ENCODE measurements around the gene GHRL. TPM values are rescaled to one million over a fixed set of nuclear protein-coding genes. Genes with fewer than 3 reads are reported as not detected.

GHRL gene
- total and polyA plus RNA-seq, 4 donors: 0.39 to 1.9 (median 1.6) TPM; not detected in 1

DNA sequence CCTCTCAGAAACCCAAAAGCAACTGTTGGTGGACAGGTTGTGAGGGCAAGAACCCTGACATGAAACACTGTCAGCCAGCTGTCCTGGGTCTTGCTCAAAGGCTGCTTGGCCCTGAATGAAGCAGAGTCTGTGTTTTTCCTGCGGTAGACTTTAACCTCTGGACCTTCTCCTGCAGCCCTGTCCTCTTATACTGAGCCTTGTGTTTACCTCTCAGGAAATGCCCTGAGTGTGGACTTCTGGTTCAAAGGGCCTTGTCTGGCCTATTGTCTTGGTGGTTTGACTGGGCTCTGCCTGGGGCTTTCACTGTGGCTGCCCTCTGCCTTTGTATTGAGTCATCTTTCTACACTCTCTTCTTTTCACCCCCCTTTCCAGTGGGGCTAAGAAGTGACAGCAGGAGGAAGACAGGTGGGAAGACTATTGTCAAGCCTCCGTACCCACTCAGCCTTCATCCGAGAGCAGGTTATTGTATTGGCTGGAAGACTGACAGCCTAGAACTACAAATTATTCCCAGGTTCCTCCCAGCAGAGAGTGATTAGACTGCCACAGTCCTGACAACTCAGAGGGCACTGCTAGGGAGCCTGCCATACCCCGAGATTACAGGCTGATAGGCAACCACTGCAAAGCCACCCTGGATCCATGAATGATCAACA, 24.7 kb upstream of the GHRL start:
- Histone ChIP-seq H3K4me1 (ENCODE audit: control insufficient read depth, insufficient read depth, low read length) (peaks cover 19% of the 10 kb centered on the region), H3K27ac (ENCODE audit: low read depth, low read length) (no peak overlapping the region), H3K4me3 (ENCODE audit: low read depth, low read length) (no peak overlapping the region), H3K9me3 (ENCODE audit: control insufficient read depth, insufficient read depth, low read length) (no peaks in the 10 kb centered on the region), H3K36me3 (ENCODE audit: control insufficient read depth, insufficient read depth, low read length) (peaks cover 53% of the 10 kb centered on the region), H3K27me3 (ENCODE audit: control insufficient read depth, insufficient read depth, low read length) (no peaks in the 10 kb centered on the region)
- 87% methylated on average over 3 of the region's 4 CpGs for WGBS (ENCODE audit: insufficient coverage)
- DNase-seq (ENCODE audit: low read depth in 4 of 6, low spot score in 6 of 6): no peak

DNA sequence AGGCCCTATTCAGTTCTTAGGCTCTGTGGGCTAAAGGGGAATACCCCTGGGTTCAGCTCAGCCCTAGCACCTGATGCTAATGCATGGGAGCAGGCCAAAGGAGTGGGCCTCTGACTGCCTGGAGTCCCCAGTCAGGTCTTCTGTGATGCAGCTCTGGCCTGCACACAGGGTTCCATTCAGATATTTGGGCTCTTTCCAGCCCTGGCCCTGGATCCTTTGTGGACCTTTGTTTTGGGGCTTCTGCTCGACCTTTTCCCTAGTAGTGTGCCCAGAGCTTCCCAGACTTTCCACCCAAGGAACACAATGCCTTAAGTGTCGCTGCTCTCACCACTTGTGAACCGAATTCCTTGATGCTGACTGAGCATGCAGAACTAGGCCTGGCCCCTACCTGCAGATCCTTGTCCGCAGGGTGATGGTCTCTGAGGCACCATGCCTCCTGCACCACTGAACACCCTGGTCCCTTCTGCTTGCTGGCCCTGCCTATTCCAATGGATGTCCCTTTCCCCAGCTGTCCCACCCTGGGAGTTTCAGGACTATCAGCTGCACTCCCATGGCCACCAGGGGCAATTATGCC, 23.1 kb upstream of the GHRL start:
- no peak overlapping the region for H3K27ac ChIP-seq (ENCODE audit: low read depth, low read length)
- WGBS (ENCODE audit: insufficient coverage): 69% methylated on average over 4 of the region's 4 CpGs
- no peaks in the 10 kb centered on the region for H3K27me3 ChIP-seq (ENCODE audit: control insufficient read depth, insufficient read depth, low read length)
- H3K9me3 ChIP-seq (ENCODE audit: control insufficient read depth, insufficient read depth, low read length): no peaks in the 10 kb centered on the region
- H3K4me1 ChIP-seq (ENCODE audit: control insufficient read depth, insufficient read depth, low read length): peaks cover 9% of the 10 kb centered on the region
- DNase-seq (ENCODE audit: low read depth in 4 of 6, low spot score in 6 of 6): no peak
- no peak overlapping the region for H3K4me3 ChIP-seq (ENCODE audit: low read depth, low read length)
- peaks cover 67% of the 10 kb centered on the region for H3K36me3 ChIP-seq (ENCODE audit: control insufficient read depth, insufficient read depth, low read length)

DNA sequence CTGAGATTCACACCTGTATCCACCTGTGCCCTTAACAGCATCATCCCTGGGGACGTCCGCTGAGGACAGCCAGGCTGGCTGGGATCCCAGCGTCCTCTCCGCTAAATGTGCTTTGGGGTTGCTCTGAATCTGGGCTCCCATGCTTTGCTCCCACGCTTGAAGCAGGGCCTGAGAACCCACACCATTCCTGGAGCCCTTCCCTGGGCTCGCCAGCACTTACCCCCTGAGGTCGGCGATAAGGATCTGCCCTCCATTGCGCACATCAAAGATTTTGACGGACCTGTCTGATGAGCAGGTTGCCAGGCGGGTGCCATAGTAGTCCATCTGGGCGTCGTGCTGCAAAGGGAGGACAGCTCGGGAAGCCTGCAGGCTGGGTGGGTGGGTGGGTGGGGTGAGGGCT, 22.4 kb upstream of the GHRL start:
- peaks cover 6% of the 10 kb centered on the region for H3K4me1 ChIP-seq (ENCODE audit: control insufficient read depth, insufficient read depth, low read length)
- no peak for DNase-seq (ENCODE audit: low read depth in 4 of 6, low spot score in 6 of 6)
- H3K36me3 ChIP-seq (ENCODE audit: control insufficient read depth, insufficient read depth, low read length): peaks cover 71% of the 10 kb centered on the region
- H3K9me3 ChIP-seq (ENCODE audit: control insufficient read depth, insufficient read depth, low read length): no peaks in the 10 kb centered on the region
- 98% methylated on average over 10 of the region's 14 CpGs for WGBS (ENCODE audit: insufficient coverage)
- H3K4me3 ChIP-seq (ENCODE audit: low read depth, low read length): no peak overlapping the region
- H3K27me3 ChIP-seq (ENCODE audit: control insufficient read depth, insufficient read depth, low read length): no peaks in the 10 kb centered on the region
- no peak overlapping the region for H3K27ac ChIP-seq (ENCODE audit: low read depth, low read length)

DNA sequence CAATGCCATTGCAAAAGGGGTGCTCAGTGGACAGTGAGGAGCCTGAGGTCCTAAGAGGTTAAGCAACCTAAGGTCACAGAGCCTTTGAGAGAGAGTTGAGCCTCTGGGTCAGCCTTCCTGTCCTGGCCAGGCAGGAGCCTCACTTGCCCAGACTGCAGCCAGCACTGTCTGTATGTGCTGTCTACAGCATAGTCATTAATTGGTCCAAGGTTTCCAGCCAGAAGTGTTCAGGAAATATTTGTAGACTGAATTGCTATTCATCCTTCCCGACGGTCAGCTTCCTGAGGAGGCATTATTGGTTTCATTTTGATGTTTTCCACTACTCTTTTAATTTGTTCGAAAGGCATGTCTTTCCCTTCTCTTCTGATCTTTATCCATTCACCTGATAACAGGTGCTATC, 20.1 kb upstream of the GHRL start:
- Histone ChIP-seq H3K9me3 (ENCODE audit: control insufficient read depth, insufficient read depth, low read length) (no peaks in the 10 kb centered on the region), H3K36me3 (ENCODE audit: control insufficient read depth, insufficient read depth, low read length) (peaks cover 72% of the 10 kb centered on the region), H3K27me3 (ENCODE audit: control insufficient read depth, insufficient read depth, low read length) (no peaks in the 10 kb centered on the region), H3K4me1 (ENCODE audit: control insufficient read depth, insufficient read depth, low read length) (no peaks in the 10 kb centered on the region), H3K4me3 (ENCODE audit: low read depth, low read length) (no peak overlapping the region), H3K27ac (ENCODE audit: low read depth, low read length) (no peak overlapping the region)
- no CpG with 5 or more reads among the region's 3 CpGs for WGBS (ENCODE audit: insufficient coverage)
- DNase-seq (ENCODE audit: low read depth in 4 of 6, low spot score in 6 of 6): no peak

DNA sequence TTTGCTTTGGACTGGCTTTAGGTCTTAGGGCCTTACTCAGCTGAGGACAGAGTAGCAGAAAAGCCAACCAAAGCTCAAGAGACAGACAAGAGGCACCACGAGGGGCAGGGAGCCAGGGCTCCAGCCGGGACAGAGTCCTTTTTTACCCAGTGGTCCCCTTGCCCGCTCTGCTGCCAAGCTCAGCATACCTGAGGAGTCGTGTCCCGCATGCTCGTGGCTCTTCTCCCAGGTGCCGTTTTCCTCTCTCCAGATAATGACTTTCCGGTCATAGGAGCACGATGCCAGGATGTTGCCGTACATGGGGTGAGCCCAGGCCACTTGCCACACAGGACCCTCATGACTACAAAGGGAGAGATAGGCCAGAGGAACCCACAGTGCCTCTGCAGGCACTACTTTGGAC, 19.6 kb upstream of the GHRL start:
- Histone ChIP-seq H3K9me3 (ENCODE audit: control insufficient read depth, insufficient read depth, low read length) (no peaks in the 10 kb centered on the region), H3K27me3 (ENCODE audit: control insufficient read depth, insufficient read depth, low read length) (no peaks in the 10 kb centered on the region), H3K36me3 (ENCODE audit: control insufficient read depth, insufficient read depth, low read length) (peaks cover 71% of the 10 kb centered on the region), H3K4me3 (ENCODE audit: low read depth, low read length) (no peak overlapping the region), H3K27ac (ENCODE audit: low read depth, low read length) (no peak overlapping the region), H3K4me1 (ENCODE audit: control insufficient read depth, insufficient read depth, low read length) (no peaks in the 10 kb centered on the region)
- no peak for DNase-seq (ENCODE audit: low read depth in 4 of 6, low spot score in 6 of 6)
- 97% methylated on average over 10 of the region's 10 CpGs for WGBS (ENCODE audit: insufficient coverage)

DNA sequence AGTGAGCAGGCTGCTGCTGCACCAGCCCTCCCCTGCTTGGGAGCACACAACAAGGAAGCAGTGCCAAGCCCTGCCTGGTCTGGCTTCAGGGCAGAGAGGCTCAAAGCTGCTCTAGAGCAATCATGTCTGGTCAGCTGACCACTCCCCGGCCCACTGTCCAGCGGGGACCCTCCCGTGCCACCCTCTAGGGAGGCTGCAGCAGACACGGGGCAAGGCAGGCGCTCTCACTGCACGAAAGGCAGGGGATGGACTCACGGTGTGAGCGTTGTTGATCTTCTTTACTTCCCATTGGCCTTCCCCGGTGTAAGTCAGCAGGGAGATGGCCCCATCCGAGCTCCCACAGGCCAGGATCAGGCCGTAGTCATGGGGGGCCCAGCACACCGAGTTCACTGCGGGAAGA, 19.0 kb upstream of the GHRL start:
- H3K36me3 ChIP-seq (ENCODE audit: control insufficient read depth, insufficient read depth, low read length): peaks cover 72% of the 10 kb centered on the region
- H3K27ac ChIP-seq (ENCODE audit: low read depth, low read length): no peak overlapping the region
- H3K27me3 ChIP-seq (ENCODE audit: control insufficient read depth, insufficient read depth, low read length): no peaks in the 10 kb centered on the region
- no peak for DNase-seq (ENCODE audit: low read depth in 4 of 6, low spot score in 6 of 6)
- no peaks in the 10 kb centered on the region for H3K4me1 ChIP-seq (ENCODE audit: control insufficient read depth, insufficient read depth, low read length)
- H3K4me3 ChIP-seq (ENCODE audit: low read depth, low read length): no peak overlapping the region
- 89% methylated on average over 13 of the region's 13 CpGs for WGBS (ENCODE audit: insufficient coverage)
- no peaks in the 10 kb centered on the region for H3K9me3 ChIP-seq (ENCODE audit: control insufficient read depth, insufficient read depth, low read length)

DNA sequence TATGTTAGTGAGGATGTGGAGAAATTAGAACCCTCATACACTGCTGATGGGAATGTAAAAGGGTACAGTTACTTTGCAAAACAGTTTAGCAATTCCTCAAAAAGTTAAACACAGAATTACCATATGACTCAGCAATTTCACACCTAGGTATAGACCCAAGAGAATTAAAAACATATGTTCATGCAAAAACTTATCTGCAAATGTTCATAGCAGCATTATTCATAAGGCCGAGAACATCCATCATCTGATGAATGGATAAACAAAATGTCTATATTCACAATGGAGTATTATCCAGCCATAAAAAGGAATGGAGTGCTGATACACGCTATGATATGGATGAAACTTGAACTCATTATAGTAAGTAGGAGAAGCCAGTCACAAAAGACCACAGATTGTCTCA, 17.8 kb upstream of the GHRL start:
- no peaks in the 10 kb centered on the region for H3K4me1 ChIP-seq (ENCODE audit: control insufficient read depth, insufficient read depth, low read length)
- peaks cover 66% of the 10 kb centered on the region for H3K36me3 ChIP-seq (ENCODE audit: control insufficient read depth, insufficient read depth, low read length)
- WGBS (ENCODE audit: insufficient coverage): no CpG with 5 or more reads among the region's 2 CpGs
- no peak overlapping the region for H3K4me3 ChIP-seq (ENCODE audit: low read depth, low read length)
- no peaks in the 10 kb centered on the region for H3K27me3 ChIP-seq (ENCODE audit: control insufficient read depth, insufficient read depth, low read length)
- DNase-seq (ENCODE audit: low read depth in 4 of 6, low spot score in 6 of 6): no peak
- no peaks in the 10 kb centered on the region for H3K9me3 ChIP-seq (ENCODE audit: control insufficient read depth, insufficient read depth, low read length)
- no peak overlapping the region for H3K27ac ChIP-seq (ENCODE audit: low read depth, low read length)

DNA sequence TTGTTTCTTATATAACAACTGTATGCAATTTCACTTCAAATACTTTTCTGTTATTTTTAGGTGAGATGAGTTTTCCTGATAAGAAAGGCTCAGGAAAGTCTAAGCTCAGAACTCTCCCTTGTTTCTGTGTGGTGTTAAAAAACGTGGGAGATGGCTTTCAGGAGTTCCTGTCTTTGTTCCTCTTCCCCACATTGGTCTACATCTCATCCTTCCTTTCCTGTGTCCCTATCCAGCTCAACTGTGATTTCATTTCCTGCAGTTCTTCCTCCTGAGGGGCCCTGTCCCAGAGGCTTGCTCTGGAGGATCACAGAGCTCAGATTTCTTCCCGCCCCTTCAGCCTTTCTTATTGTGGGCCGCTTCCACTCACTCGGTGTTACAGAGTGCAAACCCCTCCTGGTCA, 17.0 kb upstream of the GHRL start:
- no peak for DNase-seq (ENCODE audit: low read depth in 4 of 6, low spot score in 6 of 6)
- H3K27ac ChIP-seq (ENCODE audit: low read depth, low read length): no peak overlapping the region
- no peak overlapping the region for H3K4me3 ChIP-seq (ENCODE audit: low read depth, low read length)
- peaks cover 67% of the 10 kb centered on the region for H3K36me3 ChIP-seq (ENCODE audit: control insufficient read depth, insufficient read depth, low read length)
- H3K9me3 ChIP-seq (ENCODE audit: control insufficient read depth, insufficient read depth, low read length): no peaks in the 10 kb centered on the region
- 83% methylated on average over 3 of the region's 4 CpGs for WGBS (ENCODE audit: insufficient coverage)
- H3K4me1 ChIP-seq (ENCODE audit: control insufficient read depth, insufficient read depth, low read length): no peaks in the 10 kb centered on the region
- no peaks in the 10 kb centered on the region for H3K27me3 ChIP-seq (ENCODE audit: control insufficient read depth, insufficient read depth, low read length)

DNA sequence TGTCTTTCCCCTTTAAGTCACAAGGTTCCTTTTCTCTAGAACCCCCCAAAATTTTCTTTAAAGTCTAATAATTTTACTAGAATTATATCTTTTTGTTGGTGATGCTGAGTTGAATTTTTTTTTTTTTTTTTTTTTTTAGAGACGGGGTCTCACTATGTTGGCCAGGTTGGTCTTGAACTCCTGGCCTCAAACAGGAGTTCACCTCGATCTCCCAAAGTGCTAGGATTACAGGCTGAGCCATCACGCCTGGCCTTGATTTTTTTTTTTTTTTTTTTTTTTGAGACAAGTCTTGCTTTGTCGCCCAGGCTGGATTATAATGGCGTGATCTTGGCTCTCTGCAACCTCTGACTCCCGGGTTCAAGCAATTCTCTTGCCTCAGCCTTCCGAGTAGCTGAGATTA, 15.9 kb upstream of the GHRL start:
- WGBS (ENCODE audit: insufficient coverage): 100% methylated on average over 5 of the region's 7 CpGs
- Histone ChIP-seq H3K36me3 (ENCODE audit: control insufficient read depth, insufficient read depth, low read length) (peaks cover 70% of the 10 kb centered on the region), H3K4me1 (ENCODE audit: control insufficient read depth, insufficient read depth, low read length) (no peaks in the 10 kb centered on the region), H3K27ac (ENCODE audit: low read depth, low read length) (no peak overlapping the region), H3K27me3 (ENCODE audit: control insufficient read depth, insufficient read depth, low read length) (no peaks in the 10 kb centered on the region), H3K4me3 (ENCODE audit: low read depth, low read length) (no peak overlapping the region), H3K9me3 (ENCODE audit: control insufficient read depth, insufficient read depth, low read length) (no peaks in the 10 kb centered on the region)
- no peak for DNase-seq (ENCODE audit: low read depth in 4 of 6, low spot score in 6 of 6)

DNA sequence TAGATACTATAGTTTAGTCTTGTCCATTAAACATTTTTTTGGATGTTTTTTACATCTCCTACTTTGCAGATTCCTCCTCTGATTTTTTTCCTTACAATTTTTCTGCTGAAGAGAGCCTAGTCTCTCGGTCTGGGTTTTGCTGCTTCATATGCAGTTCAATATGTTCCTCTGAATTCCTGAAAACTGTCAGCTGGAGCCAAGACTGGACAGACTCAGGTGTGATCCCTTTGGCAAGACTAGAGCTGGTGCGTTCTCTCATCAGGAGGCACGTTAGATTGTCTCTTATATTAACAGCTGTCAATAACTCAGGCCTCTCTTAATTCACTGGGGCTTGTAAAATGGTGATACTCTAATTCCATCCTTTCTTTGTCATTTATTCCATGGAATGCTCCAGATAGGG, 13.4 kb upstream of the GHRL start:
- Histone ChIP-seq H3K9me3 (ENCODE audit: control insufficient read depth, insufficient read depth, low read length) (no peaks in the 10 kb centered on the region), H3K36me3 (ENCODE audit: control insufficient read depth, insufficient read depth, low read length) (peaks cover 74% of the 10 kb centered on the region), H3K4me3 (ENCODE audit: low read depth, low read length) (no peak overlapping the region), H3K27me3 (ENCODE audit: control insufficient read depth, insufficient read depth, low read length) (no peaks in the 10 kb centered on the region), H3K4me1 (ENCODE audit: control insufficient read depth, insufficient read depth, low read length) (no peaks in the 10 kb centered on the region), H3K27ac (ENCODE audit: low read depth, low read length) (no peak overlapping the region)
- DNase-seq (ENCODE audit: low read depth in 4 of 6, low spot score in 6 of 6): no peak
- 90% methylated on average over 2 of the region's 3 CpGs for WGBS (ENCODE audit: insufficient coverage)

Measured in spinal cord (tissue), 10 donors.